GM23338 (cell line): ENCODE results near the gene AEBP2. TPM values are rescaled to one million over a fixed set of nuclear protein-coding genes. Genes with fewer than 3 reads are reported as not detected.

ENCODE experiments used
- ATAC-seq: fragments of 200-7000 bp; cut with Tn5 transposase; 3 replicates; pipeline ENCODE4 v1.9.1; 2020
- DNase-seq: peaks from one replicate; pipeline ENCODE4 v3.0.0-alpha.2; 2015; ENCODE audit warnings: low spot score
- H2AFZ ChIP-seq: fragments of 200-600 bp; sonication (generic); 2 replicates; pipeline ENCODE4 v1.8.0; 2016; ENCODE audit warnings: antibody characterized with exemption, mild to moderate bottlenecking, moderate library complexity
- H3F3A ChIP-seq: fragments of 200-600 bp; sonication (generic); replicated peaks from 2 replicates; pipeline ENCODE4 v1.8.0; 2017; ENCODE audit warnings: antibody characterized with exemption, mixed run types, low read depth
- H3K27ac ChIP-seq: fragments of 200-600 bp; sonication (generic); 2 replicates; pipeline ENCODE4 v1.6.1; 2016; ENCODE audit warnings: low read depth
- H3K27me3 ChIP-seq: fragments of 200-600 bp; sonication (generic); 2 replicates; pipeline ENCODE4 v1.8.0; 2016; ENCODE audit warnings: mild to moderate bottlenecking, mixed run types, moderate library complexity; ENCODE audit not compliant: insufficient read depth
- H3K36me3 ChIP-seq: fragments of 200-600 bp; sonication (generic); 2 replicates; pipeline ENCODE4 v1.8.0; 2016; ENCODE audit warnings: mild to moderate bottlenecking; ENCODE audit not compliant: insufficient read depth
- H3K4me1 ChIP-seq: fragments of 200-600 bp; sonication (generic); 2 replicates; pipeline ENCODE4 v1.8.0; 2016; ENCODE audit warnings: mild to moderate bottlenecking, moderate library complexity; ENCODE audit not compliant: insufficient read depth
- H3K4me2 ChIP-seq: fragments of 200-600 bp; sonication (generic); 2 replicates; pipeline ENCODE4 v1.7.1; 2017; ENCODE audit warnings: mixed run types
- H3K4me3 ChIP-seq: fragments of 200-600 bp; sonication (generic); 2 replicates; pipeline ENCODE4 v1.6.1; 2016; ENCODE audit warnings: mixed run types
- H3K79me2 ChIP-seq: fragments of 200-600 bp; sonication (generic); replicated peaks from 2 replicates; pipeline ENCODE4 v1.8.0; 2017; ENCODE audit warnings: mild to moderate bottlenecking; ENCODE audit not compliant: insufficient read depth
- H3K9me2 ChIP-seq: fragments of 200-600 bp; sonication (generic); 2 replicates; pipeline ENCODE4 v1.8.0; 2017; ENCODE audit not compliant: insufficient read depth
- H4K20me1 ChIP-seq: fragments of 200-600 bp; sonication (generic); replicated peaks from 2 replicates; pipeline ENCODE4 v1.8.0; 2017; ENCODE audit warnings: mild to moderate bottlenecking; ENCODE audit not compliant: insufficient read depth
- H3K27ac Mint-ChIP-seq: 2 replicates; pipeline ENCODE4 v1.8.0; 2020; ENCODE audit warnings: inconsistent platforms, mild to moderate bottlenecking, moderate library complexity, mixed read lengths
- H3K27me3 Mint-ChIP-seq: 3 replicates; pipeline ENCODE4 v1.8.0; 2022; ENCODE audit warnings: low read depth, mild to moderate bottlenecking, moderate library complexity, mixed read lengths, inconsistent platforms; ENCODE audit not compliant: insufficient read depth, poor library complexity
- H3K36me3 Mint-ChIP-seq: 3 replicates; pipeline ENCODE4 v1.8.0; 2021; ENCODE audit warnings: low read depth, mild to moderate bottlenecking, inconsistent platforms, moderate library complexity, mixed read lengths
- H3K4me1 Mint-ChIP-seq: 3 replicates; pipeline ENCODE4 v1.8.0; 2020; ENCODE audit warnings: mild to moderate bottlenecking, inconsistent platforms, mixed read lengths
- H3K4me3 Mint-ChIP-seq: 3 replicates; pipeline ENCODE4 v1.8.0; 2021; ENCODE audit warnings: moderate library complexity, mild to moderate bottlenecking, inconsistent platforms, mixed read lengths
- H3K9me3 Mint-ChIP-seq: 3 replicates; pipeline ENCODE4 v1.8.0; 2020; ENCODE audit warnings: moderate library complexity, mild to moderate bottlenecking, inconsistent platforms, mixed read lengths
- CREB1 ChIP-seq: fragments of 250-450 bp; sonication (Bioruptor Pico); IDR thresholded peaks from 2 replicates; pipeline ENCODE4 v1.5.0; 2020; ENCODE audit warnings: low read depth, mild to moderate bottlenecking, moderate library complexity
- CTCF ChIP-seq, 2 experiments: fragments of 200-600 bp in 1 of 2; sonication (generic) in 1 of 2; conservative IDR thresholded peaks; 2 replicates each; pipeline versions ENCODE4 v1.5.1 to v1.6.1; 2016 to 2017; ENCODE audit warnings: antibody characterized with exemption in 2 of 2, low read depth in 2 of 2, mild to moderate bottlenecking in 2 of 2, moderate library complexity in 1 of 2
- EZH2 ChIP-seq: fragments of 200-600 bp; sonication (generic); IDR thresholded peaks from one replicate; pipeline ENCODE4 v1.8.0; 2017; ENCODE audit warnings: antibody characterized with exemption, mild to moderate bottlenecking, low read depth; ENCODE audit not compliant: unreplicated experiment
- EZH2phosphoT487 ChIP-seq: fragments of 200-600 bp; sonication (generic); IDR thresholded peaks from one replicate; pipeline ENCODE4 v1.8.1; 2018; ENCODE audit warnings: antibody characterized with exemption; ENCODE audit not compliant: unreplicated experiment
- JUNB ChIP-seq: IDR thresholded peaks from one replicate; pipeline ENCODE4 v1.6.1; 2016; ENCODE audit warnings: antibody characterized with exemption; ENCODE audit not compliant: unreplicated experiment
- NANOG ChIP-seq: IDR thresholded peaks from 2 replicates; pipeline ENCODE4 v1.6.1; 2016; ENCODE audit warnings: antibody characterized with exemption, borderline replicate concordance
- POLR2AphosphoS5 ChIP-seq: IDR thresholded peaks from 2 replicates; pipeline ENCODE4 v1.6.1; 2016; ENCODE audit warnings: antibody characterized with exemption, low read depth
- REST ChIP-seq: IDR thresholded peaks from one replicate; pipeline ENCODE4 v1.6.1; 2018; ENCODE audit warnings: antibody characterized with exemption; ENCODE audit not compliant: unreplicated experiment
- STAT1 ChIP-seq: IDR thresholded peaks from one replicate; pipeline ENCODE4 v1.6.1; 2016; ENCODE audit warnings: antibody characterized with exemption; ENCODE audit not compliant: unreplicated experiment
- ZNF114 ChIP-seq: fragments of 250-450 bp; sonication (Bioruptor Pico); IDR thresholded peaks from 2 replicates; pipeline ENCODE4 v1.5.0; 2020; ENCODE audit warnings: mild to moderate bottlenecking, moderate library complexity
- ZNF331 ChIP-seq: fragments of 250-450 bp; sonication (Bioruptor Pico); IDR thresholded peaks from 2 replicates; pipeline ENCODE4 v1.5.0; 2020; ENCODE audit warnings: low read depth, mild to moderate bottlenecking, moderate library complexity
- polyA plus RNA-seq: library from polyadenylated mRNA; unstranded; fragments of >200 nt; fragmentation: Nextera tagmentation; extraction: Ambion mirVana; gene quantifications from 2 replicates; pipeline ENCODE4 v1.2.1, GENCODE V29; 2016
- total RNA-seq: library from RNA; depleted of rRNA; stranded (reverse); fragments of >200 nt; shearing (Covaris generic); gene quantifications from 2 replicates; pipeline ENCODE4 v1.2.3, GENCODE V29; 2014
- TF ChIP-seq, protein P1 (sequence below): fragments of 250-450 bp; sonication (Bioruptor Pico); IDR thresholded peaks from 2 replicates; pipeline ENCODE4 v1.5.0; 2020; ENCODE audit warnings: mild to moderate bottlenecking, moderate library complexity
- TF ChIP-seq, protein P2 (sequence below): IDR thresholded peaks from 2 replicates; pipeline ENCODE4 v1.6.1; 2016; ENCODE audit warnings: antibody characterized with exemption

AEBP2 gene
- total and polyA plus RNA-seq, 2 experiments from 2014 or later = 39.3 to 48.1 TPM

- no peak overlapping the region for H3K4me3 ChIP-seq
- H3K27me3 ChIP-seq = no peaks in the 10 kb centered on the region
- Mint-ChIP-seq H3K27me3 (peaks cover 1% of the 10 kb centered on the region), H3K36me3 (no peaks in the 10 kb centered on the region; the same call in 2 of the 3 replicates), H3K27ac (no peak overlapping the region), H3K9me3 (no peaks in the 10 kb centered on the region), H3K4me1 (peaks cover 4% of the 10 kb centered on the region; the same call in 2 of the 3 replicates), H3K4me3 (no peak overlapping the region)
- peak overlapping the region; percentile 94 for H2AFZ ChIP-seq
- no peaks in the 10 kb centered on the region; the same call in 1 of the 2 replicates for H3K4me1 ChIP-seq
- H3K9me2 ChIP-seq = 0 out of 2 replicates have a peak, but pooled peaks cover 3% of the 10 kb centered on the region
- no peaks in the 10 kb centered on the region for H4K20me1 ChIP-seq
- H3F3A ChIP-seq = no peaks in the 10 kb centered on the region
- no peak overlapping the region for H3K4me2 ChIP-seq
- no peak overlapping the region for H3K27ac ChIP-seq
- TF ChIP-seq, protein P1, sequence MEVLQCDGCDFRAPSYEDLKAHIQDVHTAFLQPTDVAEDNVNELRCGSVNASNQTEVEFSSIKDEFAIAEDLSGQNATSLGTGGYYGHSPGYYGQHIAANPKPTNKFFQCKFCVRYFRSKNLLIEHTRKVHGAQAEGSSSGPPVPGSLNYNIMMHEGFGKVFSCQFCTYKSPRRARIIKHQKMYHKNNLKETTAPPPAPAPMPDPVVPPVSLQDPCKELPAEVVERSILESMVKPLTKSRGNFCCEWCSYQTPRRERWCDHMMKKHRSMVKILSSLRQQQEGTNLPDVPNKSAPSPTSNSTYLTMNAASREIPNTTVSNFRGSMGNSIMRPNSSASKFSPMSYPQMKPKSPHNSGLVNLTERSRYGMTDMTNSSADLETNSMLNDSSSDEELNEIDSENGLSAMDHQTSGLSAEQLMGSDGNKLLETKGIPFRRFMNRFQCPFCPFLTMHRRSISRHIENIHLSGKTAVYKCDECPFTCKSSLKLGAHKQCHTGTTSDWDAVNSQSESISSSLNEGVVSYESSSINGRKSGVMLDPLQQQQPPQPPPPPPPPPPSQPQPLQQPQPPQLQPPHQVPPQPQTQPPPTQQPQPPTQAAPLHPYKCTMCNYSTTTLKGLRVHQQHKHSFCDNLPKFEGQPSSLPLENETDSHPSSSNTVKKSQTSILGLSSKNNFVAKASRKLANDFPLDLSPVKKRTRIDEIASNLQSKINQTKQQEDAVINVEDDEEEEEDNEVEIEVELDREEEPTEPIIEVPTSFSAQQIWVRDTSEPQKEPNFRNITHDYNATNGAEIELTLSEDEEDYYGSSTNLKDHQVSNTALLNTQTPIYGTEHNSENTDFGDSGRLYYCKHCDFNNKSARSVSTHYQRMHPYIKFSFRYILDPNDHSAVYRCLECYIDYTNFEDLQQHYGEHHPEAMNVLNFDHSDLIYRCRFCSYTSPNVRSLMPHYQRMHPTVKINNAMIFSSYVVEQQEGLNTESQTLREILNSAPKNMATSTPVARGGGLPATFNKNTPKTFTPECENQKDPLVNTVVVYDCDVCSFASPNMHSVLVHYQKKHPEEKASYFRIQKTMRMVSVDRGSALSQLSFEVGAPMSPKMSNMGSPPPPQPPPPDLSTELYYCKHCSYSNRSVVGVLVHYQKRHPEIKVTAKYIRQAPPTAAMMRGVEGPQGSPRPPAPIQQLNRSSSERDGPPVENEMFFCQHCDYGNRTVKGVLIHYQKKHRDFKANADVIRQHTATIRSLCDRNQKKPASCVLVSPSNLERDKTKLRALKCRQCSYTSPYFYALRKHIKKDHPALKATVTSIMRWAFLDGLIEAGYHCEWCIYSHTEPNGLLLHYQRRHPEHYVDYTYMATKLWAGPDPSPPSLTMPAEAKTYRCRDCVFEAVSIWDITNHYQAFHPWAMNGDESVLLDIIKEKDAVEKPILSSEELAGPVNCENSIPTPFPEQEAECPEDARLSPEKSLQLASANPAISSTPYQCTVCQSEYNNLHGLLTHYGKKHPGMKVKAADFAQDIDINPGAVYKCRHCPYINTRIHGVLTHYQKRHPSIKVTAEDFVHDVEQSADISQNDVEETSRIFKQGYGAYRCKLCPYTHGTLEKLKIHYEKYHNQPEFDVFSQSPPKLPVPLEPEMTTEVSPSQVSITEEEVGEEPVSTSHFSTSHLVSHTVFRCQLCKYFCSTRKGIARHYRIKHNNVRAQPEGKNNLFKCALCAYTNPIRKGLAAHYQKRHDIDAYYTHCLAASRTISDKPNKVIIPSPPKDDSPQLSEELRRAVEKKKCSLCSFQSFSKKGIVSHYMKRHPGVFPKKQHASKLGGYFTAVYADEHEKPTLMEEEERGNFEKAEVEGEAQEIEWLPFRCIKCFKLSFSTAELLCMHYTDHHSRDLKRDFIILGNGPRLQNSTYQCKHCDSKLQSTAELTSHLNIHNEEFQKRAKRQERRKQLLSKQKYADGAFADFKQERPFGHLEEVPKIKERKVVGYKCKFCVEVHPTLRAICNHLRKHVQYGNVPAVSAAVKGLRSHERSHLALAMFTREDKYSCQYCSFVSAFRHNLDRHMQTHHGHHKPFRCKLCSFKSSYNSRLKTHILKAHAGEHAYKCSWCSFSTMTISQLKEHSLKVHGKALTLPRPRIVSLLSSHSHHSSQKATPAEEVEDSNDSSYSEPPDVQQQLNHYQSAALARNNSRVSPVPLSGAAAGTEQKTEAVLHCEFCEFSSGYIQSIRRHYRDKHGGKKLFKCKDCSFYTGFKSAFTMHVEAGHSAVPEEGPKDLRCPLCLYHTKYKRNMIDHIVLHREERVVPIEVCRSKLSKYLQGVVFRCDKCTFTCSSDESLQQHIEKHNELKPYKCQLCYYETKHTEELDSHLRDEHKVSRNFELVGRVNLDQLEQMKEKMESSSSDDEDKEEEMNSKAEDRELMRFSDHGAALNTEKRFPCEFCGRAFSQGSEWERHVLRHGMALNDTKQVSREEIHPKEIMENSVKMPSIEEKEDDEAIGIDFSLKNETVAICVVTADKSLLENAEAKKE (CRISPR knock-in tag) = no peak
- no peak for TF ChIP-seq JUNB
- TF ChIP-seq CTCF (conservative IDR thresholded peaks at IDR 0.05; ENCODE audit: low read depth in 2 of 2) = no peak
- no peak for TF ChIP-seq NANOG
- no peak for TF ChIP-seq STAT1
- TF ChIP-seq, protein P2, sequence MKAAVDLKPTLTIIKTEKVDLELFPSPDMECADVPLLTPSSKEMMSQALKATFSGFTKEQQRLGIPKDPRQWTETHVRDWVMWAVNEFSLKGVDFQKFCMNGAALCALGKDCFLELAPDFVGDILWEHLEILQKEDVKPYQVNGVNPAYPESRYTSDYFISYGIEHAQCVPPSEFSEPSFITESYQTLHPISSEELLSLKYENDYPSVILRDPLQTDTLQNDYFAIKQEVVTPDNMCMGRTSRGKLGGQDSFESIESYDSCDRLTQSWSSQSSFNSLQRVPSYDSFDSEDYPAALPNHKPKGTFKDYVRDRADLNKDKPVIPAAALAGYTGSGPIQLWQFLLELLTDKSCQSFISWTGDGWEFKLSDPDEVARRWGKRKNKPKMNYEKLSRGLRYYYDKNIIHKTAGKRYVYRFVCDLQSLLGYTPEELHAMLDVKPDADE = no peak
- no peak for TF ChIP-seq REST
- TF ChIP-seq ZNF114 (CRISPR knock-in tag) = no peak
- TF ChIP-seq POLR2AphosphoS5 = no peak
- TF ChIP-seq ZNF331 (CRISPR knock-in tag) = no peak
- TF ChIP-seq CREB1 (CRISPR knock-in tag) = no peak
- no peak for TF ChIP-seq EZH2phosphoT487
- TF ChIP-seq EZH2 = no peak
- no peaks in the 10 kb centered on the region for H3K36me3 ChIP-seq
- H3K79me2 ChIP-seq = no peaks in the 10 kb centered on the region
- ATAC-seq (peak; percentile 74), DNase-seq (no peak)
These were observed 36.4 kb upstream of the AEBP2 start for GRCh38 chr12:19402743-19403431.
